GM19395 (cell line): ENCODE measurements around the gene COG7.
"Not testable (repeated sequence)": the region's sequence is repeated elsewhere in the genome, so short reads cannot be mapped to it uniquely, and the experiment has no call there.

Experiments
- ATAC-seq: cut with Tn5 transposase; IDR thresholded peaks from one replicate; pipeline ENCODE4 v1.9.1; 2021; ENCODE audit warnings: mild to moderate bottlenecking, moderate library complexity; ENCODE audit not compliant: unreplicated experiment

The COG7 gene

GRCh38 chr16:23478566-23478965 is 25.6 kb upstream of the COG7 start:
- no peak for ATAC-seq

- ATAC-seq: no peak
Observed at GRCh38 chr16:23476289-23476688, 23.3 kb upstream of the COG7 start.

- ATAC-seq: no peak
Observed at GRCh38 chr16:23469814-23470213, 16.8 kb upstream of the COG7 start.

GRCh38 chr16:23466162-23466885 is 13.3 kb upstream of the COG7 start:
- no peak for ATAC-seq

GRCh38 chr16:23465179-23465578 is 12.2 kb upstream of the COG7 start:
- no peak for ATAC-seq

GRCh38 chr16:23464196-23464595 is 11.2 kb upstream of the COG7 start:
- no peak for ATAC-seq

GRCh38 chr16:23462994-23463393 is 10.0 kb upstream of the COG7 start:
- ATAC-seq: not testable (repeated sequence)

- ATAC-seq: peak; percentile 23
Observed at GRCh38 chr16:23453338-23454052, 506 bp upstream of the COG7 start.

- peak; percentile 9 for ATAC-seq
Observed at GRCh38 chr16:23452221-23452571, 793 bp downstream of the COG7 start.

GRCh38 chr16:23448392-23448791 is 4.6 kb downstream of the COG7 start:
- ATAC-seq: no peak

GRCh38 chr16:23437542-23437941 is 15.4 kb downstream of the COG7 start:
- ATAC-seq: not testable (repeated sequence)

GRCh38 chr16:23436951-23437350 is 16.0 kb downstream of the COG7 start:
- ATAC-seq: no peak

GRCh38 chr16:23435500-23435899 is 17.5 kb downstream of the COG7 start:
- ATAC-seq: no peak

GRCh38 chr16:23434380-23434779 is 18.6 kb downstream of the COG7 start:
- no peak for ATAC-seq

GRCh38 chr16:23433261-23433920 is 19.6 kb downstream of the COG7 start:
- no peak for ATAC-seq

- ATAC-seq: no peak
Observed at GRCh38 chr16:23432176-23433128, 20.5 kb downstream of the COG7 start.

GRCh38 chr16:23428351-23428750 is 24.6 kb downstream of the COG7 start:
- ATAC-seq: no peak

GRCh38 chr16:23424292-23424958 is 28.6 kb downstream of the COG7 start:
- ATAC-seq: no peak

- ATAC-seq: no peak
Observed at GRCh38 chr16:23423496-23424049, 29.4 kb downstream of the COG7 start.

GRCh38 chr16:23420011-23420410 is 33.0 kb downstream of the COG7 start:
- ATAC-seq: no peak
